Measurements from ENCODE around the gene MSRB2.

GRCh38 chr10:23136462-23136861 lies 41.1 kb downstream of the MSRB2 start:
- TF ChIP-seq L3MBTL2 (conservative IDR thresholded peaks at IDR 0.05): no peak
- no peak for TF ChIP-seq FOXA1 (IDR thresholded peaks at IDR 0.05)
- TF ChIP-seq SP1 (IDR thresholded peaks at IDR 0.05): no peak
